Stimulated activated CD8-positive, alpha-beta memory T cell treated with anti-CD3 and anti-CD28 coated beads, Interleukin-15, amount 100 ng/mL, for 1 hour (primary cell): ENCODE data around the gene TKFC.

Experiments
- DNase-seq: peaks from one replicate; pipeline ENCODE4 v3.0.0-alpha.2; 2020; ENCODE audit warnings: low read depth

The TKFC gene

GRCh38 chr11:61332797-61333549, at the start of gene TKFC, which contains the start of gene DDB1:
Gene TKFC (plus strand): TSS chr11:61333228. CDS start chr11:61334729, 1,501 bp downstream.
Gene DDB1 (minus strand): TSS chr11:61333105. CDS start chr11:61332968, 137 bp downstream.
- DNase-seq, result peak; percentile 90

GRCh38 chr11:61283613-61284012, 49.4 kb upstream of the TKFC start:
- DNase-seq, result no peak

- DNase-seq, result no peak
Observed at GRCh38 chr11:61287338-61287977, 45.6 kb upstream of the TKFC start.

GRCh38 chr11:61290905-61291690, 41.9 kb upstream of the TKFC start:
- no peak for DNase-seq

- DNase-seq, result no peak
Observed at GRCh38 chr11:61292356-61292755, 40.7 kb upstream of the TKFC start.

GRCh38 chr11:61293867-61294716, 38.9 kb upstream of the TKFC start:
- no peak for DNase-seq

- DNase-seq, result peak; percentile 15
Observed at GRCh38 chr11:61294717-61295595, 38.1 kb upstream of the TKFC start, which contains the start of gene VWCE. Gene VWCE (minus strand): TSS chr11:61295316. CDS start chr11:61295037, 279 bp downstream.

GRCh38 chr11:61295596-61295926, 37.5 kb upstream of the TKFC start:
- no peak for DNase-seq

GRCh38 chr11:61297341-61297740, 35.7 kb upstream of the TKFC start:
- DNase-seq, result no peak

- DNase-seq, result no peak
Observed at GRCh38 chr11:61297746-61298145, 35.3 kb upstream of the TKFC start.

- DNase-seq, result no peak
Observed at GRCh38 chr11:61298663-61299244, 34.3 kb upstream of the TKFC start.

GRCh38 chr11:61302550-61302949, 30.5 kb upstream of the TKFC start:
- no peak for DNase-seq

- DNase-seq, result no peak
Observed at GRCh38 chr11:61303725-61304124, 29.3 kb upstream of the TKFC start.

- DNase-seq, result no peak
Observed at GRCh38 chr11:61305417-61305816, 27.6 kb upstream of the TKFC start.

GRCh38 chr11:61306221-61306620, 26.8 kb upstream of the TKFC start:
- DNase-seq, result no peak

GRCh38 chr11:61307354-61307753, 25.7 kb upstream of the TKFC start:
- DNase-seq, result no peak

GRCh38 chr11:61309141-61309540, 23.9 kb upstream of the TKFC start:
- no peak for DNase-seq

- DNase-seq, result no peak
Observed at GRCh38 chr11:61309739-61310138, 23.3 kb upstream of the TKFC start.

GRCh38 chr11:61310749-61311148, 22.3 kb upstream of the TKFC start:
- no peak for DNase-seq

- DNase-seq, result no peak
Observed at GRCh38 chr11:61315260-61315659, 17.8 kb upstream of the TKFC start.
